ENCODE measurements around the gene FAM174C.

DNA sequence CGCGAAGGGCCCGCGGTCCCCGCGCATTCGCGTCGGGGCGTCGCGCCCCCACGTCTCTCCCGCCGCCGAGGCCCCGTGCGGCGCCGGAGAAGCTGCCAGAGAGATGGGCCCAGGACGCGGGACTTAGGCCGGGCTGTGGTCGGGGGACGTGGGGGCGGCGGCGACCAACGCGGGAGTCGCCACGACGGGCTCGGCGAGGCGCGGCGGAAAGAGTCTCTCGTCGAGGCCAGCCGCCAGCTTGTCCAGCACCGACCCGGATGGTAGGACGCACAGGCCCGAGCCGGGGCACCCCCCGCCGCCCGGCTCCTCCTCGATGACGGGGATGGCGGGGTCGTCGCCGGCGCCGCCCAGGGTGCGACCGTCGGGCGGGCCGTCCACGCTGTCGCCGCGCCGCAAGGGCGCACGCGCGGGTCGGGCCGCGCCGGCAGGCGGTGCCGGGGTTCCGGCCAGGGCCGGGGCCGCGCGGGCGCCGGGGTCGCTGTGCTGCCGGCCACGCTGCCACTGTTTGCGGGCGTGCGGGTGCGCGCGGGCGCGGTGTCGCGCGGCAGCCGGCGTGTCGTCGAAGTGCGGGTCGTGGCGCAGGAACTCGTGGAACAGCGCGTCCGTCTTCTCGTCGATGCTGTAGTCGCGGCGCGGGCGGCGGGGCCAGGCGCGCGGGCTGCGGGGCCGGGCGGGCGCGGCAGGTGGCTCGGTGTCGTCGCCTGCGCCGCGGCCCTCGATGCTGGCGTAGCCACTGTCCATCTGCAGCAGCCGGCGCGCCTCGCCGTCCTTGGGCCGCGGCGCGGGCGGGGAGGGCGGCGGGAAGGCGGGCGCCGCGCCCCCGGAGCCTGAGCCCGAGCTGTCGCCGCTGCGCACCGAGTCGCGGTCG lies 46.0 kb upstream of the FAM174C start:
- TF ChIP-seq, protein P1, sequence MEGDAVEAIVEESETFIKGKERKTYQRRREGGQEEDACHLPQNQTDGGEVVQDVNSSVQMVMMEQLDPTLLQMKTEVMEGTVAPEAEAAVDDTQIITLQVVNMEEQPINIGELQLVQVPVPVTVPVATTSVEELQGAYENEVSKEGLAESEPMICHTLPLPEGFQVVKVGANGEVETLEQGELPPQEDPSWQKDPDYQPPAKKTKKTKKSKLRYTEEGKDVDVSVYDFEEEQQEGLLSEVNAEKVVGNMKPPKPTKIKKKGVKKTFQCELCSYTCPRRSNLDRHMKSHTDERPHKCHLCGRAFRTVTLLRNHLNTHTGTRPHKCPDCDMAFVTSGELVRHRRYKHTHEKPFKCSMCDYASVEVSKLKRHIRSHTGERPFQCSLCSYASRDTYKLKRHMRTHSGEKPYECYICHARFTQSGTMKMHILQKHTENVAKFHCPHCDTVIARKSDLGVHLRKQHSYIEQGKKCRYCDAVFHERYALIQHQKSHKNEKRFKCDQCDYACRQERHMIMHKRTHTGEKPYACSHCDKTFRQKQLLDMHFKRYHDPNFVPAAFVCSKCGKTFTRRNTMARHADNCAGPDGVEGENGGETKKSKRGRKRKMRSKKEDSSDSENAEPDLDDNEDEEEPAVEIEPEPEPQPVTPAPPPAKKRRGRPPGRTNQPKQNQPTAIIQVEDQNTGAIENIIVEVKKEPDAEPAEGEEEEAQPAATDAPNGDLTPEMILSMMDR (IDR thresholded peaks at IDR 0.05): no peak
- TF ChIP-seq ZFX (IDR thresholded peaks at IDR 0.05; ENCODE audit: borderline replicate concordance): no peak
